Measurements from ENCODE around the gene IER2.

The IER2 gene

GRCh38 chr19:13150187-13150930 is at the start of gene IER2, which contains the start of gene STX10:
IER2 (plus strand) TSS chr19:13150411; CDS start chr19:13153187, 2,776 bp downstream.
STX10 (minus strand) TSS chr19:13150375; CDS start chr19:13150173, 202 bp downstream.
- DNase-seq (ENCODE audit: low read depth), result peak; percentile 93

- no peak for DNase-seq (ENCODE audit: low read depth)
These were observed 49.2 kb upstream of the IER2 start for GRCh38 chr19:13100841-13101589.

GRCh38 chr19:13101590-13102415 is 48.4 kb upstream of the IER2 start:
- no peak for DNase-seq (ENCODE audit: low read depth)

- no peak for DNase-seq (ENCODE audit: low read depth)
These were observed 47.9 kb upstream of the IER2 start for GRCh38 chr19:13102416-13102665.

- DNase-seq (ENCODE audit: low read depth), result peak; percentile 70
These were observed 47.3 kb upstream of the IER2 start, which contains the start of gene LYL1 for GRCh38 chr19:13102666-13103580. LYL1 (minus strand) TSS chr19:13102858; CDS start chr19:13101171, 1,687 bp downstream.

GRCh38 chr19:13103581-13104359 is 46.4 kb upstream of the IER2 start:
- DNase-seq (ENCODE audit: low read depth), result no peak

GRCh38 chr19:13104360-13104847 is 45.8 kb upstream of the IER2 start:
- DNase-seq (ENCODE audit: low read depth), result no peak

- no peak for DNase-seq (ENCODE audit: low read depth)
These were observed 45.1 kb upstream of the IER2 start for GRCh38 chr19:13104848-13105711.

GRCh38 chr19:13109361-13110098 is 40.7 kb upstream of the IER2 start:
- no peak for DNase-seq (ENCODE audit: low read depth)

GRCh38 chr19:13110099-13110610 is 40.1 kb upstream of the IER2 start:
- no peak for DNase-seq (ENCODE audit: low read depth)

GRCh38 chr19:13112555-13112954 is 37.7 kb upstream of the IER2 start:
- no peak for DNase-seq (ENCODE audit: low read depth)

- no peak for DNase-seq (ENCODE audit: low read depth)
These were observed 34.3 kb upstream of the IER2 start for GRCh38 chr19:13115936-13116281.

- peak; percentile 91 for DNase-seq (ENCODE audit: low read depth)
These were observed 33.7 kb upstream of the IER2 start, which contains the start of gene TRMT1 for GRCh38 chr19:13116282-13117175. TRMT1 (minus strand) TSS chr19:13116740; CDS start chr19:13116399, 341 bp downstream.

- no peak for DNase-seq (ENCODE audit: low read depth)
These were observed 32.9 kb upstream of the IER2 start for GRCh38 chr19:13117176-13117771.

- peak; percentile 80 for DNase-seq (ENCODE audit: low read depth)
These were observed 32.3 kb upstream of the IER2 start, which contains the start of gene NACC1 for GRCh38 chr19:13117772-13118423. NACC1 (plus strand) TSS chr19:13118264; CDS start chr19:13135208, 16,944 bp downstream.

GRCh38 chr19:13118424-13119193 is 31.6 kb upstream of the IER2 start:
- peak; percentile 74 for DNase-seq (ENCODE audit: low read depth)
